Measurements from ENCODE around the gene SRL. TPM values are rescaled to one million over a fixed set of nuclear protein-coding genes. Genes with fewer than 3 reads are reported as not detected.

Gene SRL
- total and polyA plus RNA-seq, 2 of the 8 experiments (the other 6 are each of a cell fraction or from before 2014, with no cell fraction given): 0.05 TPM; not detected in 1

GRCh38 chr16:4270091-4270490 lies 28.2 kb upstream of the SRL start (continued):
- TF ChIP-seq EP300 (IDR thresholded peaks at IDR 0.05; ENCODE audit: borderline replicate concordance in 1 of 2, low read depth in 2 of 2, low read length in 2 of 2): no peak
- TF ChIP-seq EGR1 (IDR thresholded peaks at IDR 0.05; ENCODE audit: borderline replicate concordance, low read depth, low read length): no peak
- no peak for TF ChIP-seq BACH1 (IDR thresholded peaks at IDR 0.05; ENCODE audit: low read length)
- no peak for TF ChIP-seq POLR2AphosphoS5 (IDR thresholded peaks at IDR 0.05; ENCODE audit: low read depth, low read length)
- TF ChIP-seq EZH2 (IDR thresholded peaks at IDR 0.05; ENCODE audit: low read depth, low read length, severe bottlenecking): no peak
- no peak for TF ChIP-seq POU5F1 (IDR thresholded peaks at IDR 0.05; ENCODE audit: low read depth, low read length)
- TF ChIP-seq ZNF274 (IDR thresholded peaks at IDR 0.05; ENCODE audit: borderline replicate concordance, extremely low read depth, low read length): no peak

Measured in H1 (cell line).